BLaER1 (cell line): ENCODE data around the gene POFUT2.

Experiments
- H3K27ac ChIP-seq: shearing (Covaris generic); formaldehyde crosslinking; 2 replicates; pipeline ENCODE4 v1.8.1; 2022
- H3K27me3 ChIP-seq: shearing (Covaris generic); formaldehyde crosslinking; 2 replicates; pipeline ENCODE4 v1.8.1; 2022
- H3K36me3 ChIP-seq: shearing (Covaris generic); formaldehyde crosslinking; 2 replicates; pipeline ENCODE4 v1.8.1; 2022
- H3K4me1 ChIP-seq: shearing (Covaris generic); formaldehyde crosslinking; 2 replicates; pipeline ENCODE4 v1.8.1; 2022
- H3K4me2 ChIP-seq: shearing (Covaris generic); formaldehyde crosslinking; 2 replicates; pipeline ENCODE4 v1.8.1; 2022
- H3K4me3 ChIP-seq: shearing (Covaris generic); formaldehyde crosslinking; 2 replicates; pipeline ENCODE4 v1.8.1; 2022
- H3K9ac ChIP-seq: shearing (Covaris generic); formaldehyde crosslinking; 2 replicates; pipeline ENCODE4 v1.8.1; 2022
- H3K9me3 ChIP-seq: shearing (Covaris generic); formaldehyde crosslinking; 2 replicates; pipeline ENCODE4 v1.8.1; 2022
- H4K20me1 ChIP-seq: shearing (Covaris generic); formaldehyde crosslinking; 2 replicates; pipeline ENCODE4 v1.8.1; 2022
- Cebpa-rat ChIP-seq: shearing (Covaris generic); IDR thresholded peaks from 2 replicates; pipeline ENCODE4 v1.8.1; 2022

POFUT2 gene

DNA sequence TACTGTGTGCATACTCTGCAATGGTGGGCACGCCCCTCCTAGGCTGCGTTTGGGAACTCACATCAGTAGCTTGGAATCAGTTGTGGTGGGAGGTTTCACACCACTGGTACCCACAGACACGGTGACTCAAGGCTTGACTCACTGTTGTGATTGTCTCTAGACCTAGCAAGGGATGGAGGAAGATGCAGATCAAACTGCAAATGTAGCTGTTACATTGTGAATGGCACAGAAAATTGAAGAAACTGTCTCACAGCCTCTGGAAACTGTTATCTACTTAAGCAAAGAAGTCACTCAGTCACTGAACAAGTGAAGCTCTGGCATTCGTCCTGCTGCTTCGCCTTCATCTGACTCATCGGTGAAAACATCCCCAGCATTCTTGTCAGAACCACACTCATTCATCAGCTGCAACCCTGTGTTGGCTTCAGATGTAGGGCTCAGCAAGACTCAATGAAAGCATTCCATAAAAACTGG lies 59.5 kb downstream of the POFUT2 start:
- Histone ChIP-seq H3K9ac (no peak overlapping the region), H3K36me3 (peaks cover 13% of the 10 kb centered on the region), H3K4me2 (no peak overlapping the region), H3K9me3 (no peaks in the 10 kb centered on the region), H3K4me3 (no peak overlapping the region), H3K27ac (no peak overlapping the region), H4K20me1 (0 out of 2 replicates have a peak, but pooled peaks cover 6% of the 10 kb centered on the region), H3K27me3 (no peaks in the 10 kb centered on the region), H3K4me1 (0 out of 2 replicates have a peak, but pooled peaks cover 10% of the 10 kb centered on the region)
- TF ChIP-seq Cebpa-rat = no peak

GRCh38 chr21:45227735-45228134 lies 60.0 kb downstream of the POFUT2 start:
- no peak overlapping the region for H3K4me2 ChIP-seq
- no peak overlapping the region for H3K9ac ChIP-seq
- 0 out of 2 replicates have a peak, but pooled peaks cover 5% of the 10 kb centered on the region for H3K4me1 ChIP-seq
- no peaks in the 10 kb centered on the region for H3K27me3 ChIP-seq
- 0 out of 2 replicates have a peak, but pooled peaks cover 8% of the 10 kb centered on the region for H4K20me1 ChIP-seq
- no peaks in the 10 kb centered on the region for H3K9me3 ChIP-seq
- H3K36me3 ChIP-seq = peaks cover 18% of the 10 kb centered on the region
- H3K4me3 ChIP-seq = no peak overlapping the region
- no peak overlapping the region for H3K27ac ChIP-seq
- TF ChIP-seq Cebpa-rat = no peak

DNA sequence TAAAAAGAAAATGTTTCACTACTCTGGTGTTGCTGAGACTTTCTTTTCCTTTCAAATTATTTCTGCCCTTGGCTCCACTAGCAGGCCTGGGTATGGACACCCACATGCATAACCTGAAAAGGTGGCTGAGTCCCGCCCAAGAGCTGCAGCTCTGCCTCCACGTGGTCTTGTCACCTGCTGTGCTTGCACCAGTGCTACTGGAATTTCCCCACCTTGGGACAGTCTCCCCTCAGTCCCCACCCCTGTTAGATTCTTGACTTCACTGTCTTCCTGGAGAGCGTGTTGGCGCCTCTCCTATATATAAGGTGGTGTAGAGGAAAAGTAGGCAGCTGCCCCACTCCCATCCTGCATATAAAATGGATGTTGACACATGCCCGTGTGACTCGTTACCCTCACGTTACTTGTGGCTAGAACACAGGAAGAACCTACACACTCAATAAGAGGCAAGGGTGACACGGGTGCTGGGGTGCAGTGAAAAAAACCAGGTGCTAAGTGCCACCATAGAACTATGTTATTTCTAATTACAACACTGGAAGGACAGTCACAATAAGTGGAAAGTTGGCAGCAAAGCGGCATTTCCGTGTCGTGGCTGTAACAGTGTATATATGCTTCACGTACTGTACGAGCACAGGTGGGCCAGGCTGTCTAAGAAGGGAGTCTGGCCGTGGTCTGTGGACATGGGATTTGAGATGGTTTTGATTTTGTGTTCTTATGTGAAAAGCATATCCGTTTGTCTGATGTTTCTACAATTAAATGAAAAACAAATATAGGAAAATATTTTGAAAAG lies 61.0 kb downstream of the POFUT2 start:
- no peaks in the 10 kb centered on the region for H3K27me3 ChIP-seq
- no peak for TF ChIP-seq Cebpa-rat
- peaks cover 28% of the 10 kb centered on the region for H3K36me3 ChIP-seq
- no peaks in the 10 kb centered on the region for H3K9me3 ChIP-seq
- 0 out of 2 replicates have a peak, but pooled peaks cover 8% of the 10 kb centered on the region for H4K20me1 ChIP-seq
- no peaks in the 10 kb centered on the region for H3K4me1 ChIP-seq
- no peak overlapping the region for H3K27ac ChIP-seq
- no peak overlapping the region for H3K9ac ChIP-seq
- H3K4me2 ChIP-seq = no peak overlapping the region
- H3K4me3 ChIP-seq = no peak overlapping the region

- no peaks in the 10 kb centered on the region; the same call in 1 of the 2 replicates for H3K4me1 ChIP-seq
- H3K4me2 ChIP-seq = no peak overlapping the region
- peaks cover 37% of the 10 kb centered on the region for H3K36me3 ChIP-seq
- 0 out of 2 replicates have a peak, but pooled peaks cover 8% of the 10 kb centered on the region for H4K20me1 ChIP-seq
- no peak overlapping the region for H3K9ac ChIP-seq
- no peaks in the 10 kb centered on the region for H3K27me3 ChIP-seq
- H3K4me3 ChIP-seq = no peak overlapping the region
- TF ChIP-seq Cebpa-rat = no peak
- H3K9me3 ChIP-seq = no peaks in the 10 kb centered on the region
- H3K27ac ChIP-seq = no peak overlapping the region
Measured at GRCh38 chr21:45225741-45226327, 61.9 kb downstream of the POFUT2 start.

DNA sequence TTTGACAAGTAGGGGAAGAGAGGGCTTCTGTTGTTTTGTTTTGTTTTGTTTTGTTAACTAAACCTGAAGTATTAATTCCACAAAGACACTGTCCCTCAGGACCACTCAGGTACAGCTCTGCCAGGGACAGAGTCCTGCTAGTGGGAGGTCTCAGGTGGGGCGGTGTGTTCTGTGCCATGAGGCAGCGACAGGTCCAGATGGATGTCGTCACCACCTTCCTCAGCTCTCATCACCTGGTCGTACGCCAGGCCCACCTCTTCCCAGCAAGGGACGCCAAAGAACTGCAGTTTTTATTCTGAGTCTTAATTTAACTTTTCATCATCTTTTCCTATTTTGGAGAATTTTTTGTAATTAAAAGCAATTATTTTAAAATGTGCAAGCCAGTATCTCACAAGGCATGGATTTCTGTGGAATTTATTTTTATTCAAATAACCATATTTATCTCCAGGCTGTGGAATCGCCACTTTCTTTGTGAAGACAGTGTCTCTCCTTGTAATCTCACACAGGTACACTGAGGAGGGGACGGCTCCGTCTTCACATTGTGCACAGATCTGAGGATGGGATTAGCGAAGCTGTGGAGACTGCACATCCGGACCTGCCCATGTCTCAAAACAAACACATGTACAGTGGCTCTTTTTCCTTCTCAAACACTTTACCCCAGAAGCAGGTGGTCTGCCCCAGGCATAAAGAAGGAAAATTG lies 62.5 kb downstream of the POFUT2 start:
- Histone ChIP-seq H3K27ac (no peak overlapping the region), H3K4me2 (no peak overlapping the region), H3K36me3 (peaks cover 43% of the 10 kb centered on the region), H3K4me1 (peaks cover 4% of the 10 kb centered on the region), H4K20me1 (0 out of 2 replicates have a peak, but pooled peaks cover 8% of the 10 kb centered on the region), H3K9me3 (no peaks in the 10 kb centered on the region), H3K27me3 (no peaks in the 10 kb centered on the region), H3K4me3 (no peak overlapping the region), H3K9ac (no peak overlapping the region)
- no peak for TF ChIP-seq Cebpa-rat

GRCh38 chr21:45224189-45224938 lies 63.3 kb downstream of the POFUT2 start:
- H3K27me3 ChIP-seq = no peaks in the 10 kb centered on the region
- H3K4me3 ChIP-seq = no peak overlapping the region
- TF ChIP-seq Cebpa-rat = no peak
- H4K20me1 ChIP-seq = 0 out of 2 replicates have a peak, but pooled peaks cover 8% of the 10 kb centered on the region
- H3K4me1 ChIP-seq = peaks cover 13% of the 10 kb centered on the region
- no peak overlapping the region for H3K4me2 ChIP-seq
- H3K9me3 ChIP-seq = no peaks in the 10 kb centered on the region
- no peak overlapping the region for H3K27ac ChIP-seq
- peaks cover 45% of the 10 kb centered on the region for H3K36me3 ChIP-seq
- H3K9ac ChIP-seq = no peak overlapping the region

GRCh38 chr21:45223236-45224185 lies 64.2 kb downstream of the POFUT2 start:
- TF ChIP-seq Cebpa-rat = no peak
- H3K4me1 ChIP-seq = peaks cover 21% of the 10 kb centered on the region
- no peak overlapping the region for H3K4me3 ChIP-seq
- H3K27me3 ChIP-seq = no peaks in the 10 kb centered on the region
- H3K4me2 ChIP-seq = no peak overlapping the region
- H3K27ac ChIP-seq = no peak overlapping the region
- peaks cover 49% of the 10 kb centered on the region for H3K36me3 ChIP-seq
- H3K9me3 ChIP-seq = 0 out of 2 replicates have a peak, but pooled peaks cover 1% of the 10 kb centered on the region
- H4K20me1 ChIP-seq = 0 out of 2 replicates have a peak, but pooled peaks cover 8% of the 10 kb centered on the region
- no peak overlapping the region for H3K9ac ChIP-seq

GRCh38 chr21:45222001-45222400 lies 65.7 kb downstream of the POFUT2 start:
- TF ChIP-seq Cebpa-rat = no peak
- H3K4me3 ChIP-seq = no peak overlapping the region
- 0 out of 2 replicates have a peak, but pooled peaks cover 8% of the 10 kb centered on the region for H4K20me1 ChIP-seq

More at GRCh38 chr21:45222001-45222400, 65.7 kb downstream of the POFUT2 start:
- Histone ChIP-seq H3K4me2 (no peak overlapping the region), H3K27me3 (no peaks in the 10 kb centered on the region), H3K4me1 (peaks cover 21% of the 10 kb centered on the region), H3K27ac (no peak overlapping the region), H3K36me3 (peaks cover 64% of the 10 kb centered on the region), H3K9ac (no peak overlapping the region), H3K9me3 (peaks cover 16% of the 10 kb centered on the region)
